Measurements from ENCODE around the gene DNMT1.
"Not testable (repeated sequence)": the region's sequence is repeated elsewhere in the genome, so short reads cannot be mapped to it uniquely, and the experiment has no call there.

The DNMT1 gene

GRCh38 chr19:10220695-10221094 is 25.9 kb upstream of the DNMT1 start:
- DNase-seq (ENCODE audit: low spot score), result no peak

- DNase-seq (ENCODE audit: low spot score), result peak; percentile 62
Observed at GRCh38 chr19:10219678-10220077, 24.9 kb upstream of the DNMT1 start.

GRCh38 chr19:10217085-10217484 is 22.3 kb upstream of the DNMT1 start:
- no peak for DNase-seq (ENCODE audit: low spot score)

GRCh38 chr19:10214784-10215183 is 20.0 kb upstream of the DNMT1 start:
- DNase-seq (ENCODE audit: low spot score), result peak; percentile 42

GRCh38 chr19:10211691-10212090 is 16.9 kb upstream of the DNMT1 start:
- no peak for DNase-seq (ENCODE audit: low spot score)

- DNase-seq (ENCODE audit: low spot score), result no peak
Observed at GRCh38 chr19:10211061-10211460, 16.3 kb upstream of the DNMT1 start.

- no peak for DNase-seq (ENCODE audit: low spot score)
Observed at GRCh38 chr19:10209315-10209714, 14.6 kb upstream of the DNMT1 start.

GRCh38 chr19:10207026-10207425 is 12.3 kb upstream of the DNMT1 start:
- no peak for DNase-seq (ENCODE audit: low spot score)

- peak; percentile 45 for DNase-seq (ENCODE audit: low spot score)
Observed at GRCh38 chr19:10206226-10206885, 11.6 kb upstream of the DNMT1 start.

- DNase-seq (ENCODE audit: low spot score), result no peak
Observed at GRCh38 chr19:10205636-10206035, 10.9 kb upstream of the DNMT1 start.

GRCh38 chr19:10203686-10204085 is 8.9 kb upstream of the DNMT1 start:
- no peak for DNase-seq (ENCODE audit: low spot score)

GRCh38 chr19:10201176-10201575 is 6.4 kb upstream of the DNMT1 start:
- DNase-seq (ENCODE audit: low spot score), result no peak

GRCh38 chr19:10200101-10200500 is 5.3 kb upstream of the DNMT1 start:
- not testable (repeated sequence) for DNase-seq (ENCODE audit: low spot score)

GRCh38 chr19:10198889-10199644 is 4.3 kb upstream of the DNMT1 start:
- not testable (repeated sequence) for DNase-seq (ENCODE audit: low spot score)

GRCh38 chr19:10195199-10195519 is 406 bp upstream of the DNMT1 start:
- DNase-seq (ENCODE audit: low spot score), result no peak

- peak; percentile 65 for DNase-seq (ENCODE audit: low spot score)
Observed at GRCh38 chr19:10193790-10194499, 808 bp downstream of the DNMT1 start.

- no peak for DNase-seq (ENCODE audit: low spot score)
Observed at GRCh38 chr19:10192922-10193321, 1.8 kb downstream of the DNMT1 start.

GRCh38 chr19:10191347-10191746 is 3.4 kb downstream of the DNMT1 start:
- no peak for DNase-seq (ENCODE audit: low spot score)

- DNase-seq (ENCODE audit: low spot score), result no peak
Observed at GRCh38 chr19:10190026-10190425, 4.7 kb downstream of the DNMT1 start.

- no peak for DNase-seq (ENCODE audit: low spot score)
Observed at GRCh38 chr19:10189616-10190015, 5.1 kb downstream of the DNMT1 start.

- DNase-seq (ENCODE audit: low spot score), result no peak
Observed at GRCh38 chr19:10187315-10187714, 7.4 kb downstream of the DNMT1 start.

- no peak for DNase-seq (ENCODE audit: low spot score)
Observed at GRCh38 chr19:10184636-10185035, 10.1 kb downstream of the DNMT1 start.

GRCh38 chr19:10183926-10184325 is 10.8 kb downstream of the DNMT1 start:
- no peak for DNase-seq (ENCODE audit: low spot score)

Measured in kidney tubule cell (primary cell).